H9 (cell line): ENCODE data around the gene METTL1. TPM values are rescaled to one million over a fixed set of nuclear protein-coding genes. Genes with fewer than 3 reads are reported as not detected.

ENCODE experiments used
- DNase-seq: peaks from one replicate; pipeline ENCODE4 v3.0.0-alpha.2; 2017
- H2AFZ ChIP-seq: one replicate; pipeline ENCODE4 v1.6.1; 2013; ENCODE audit warnings: mild to moderate bottlenecking, low read length, control low read depth, moderate library complexity
- H2AK5ac ChIP-seq: 2 replicates; pipeline ENCODE4 v1.6.1; 2013; ENCODE audit warnings: low read length, control low read depth, mixed read lengths; ENCODE audit not compliant: insufficient read length
- H2BK120ac ChIP-seq: one replicate; pipeline ENCODE4 v1.6.1; 2013; ENCODE audit warnings: low read depth, mild to moderate bottlenecking, low read length, control low read depth, inconsistent platforms; ENCODE audit not compliant: poor library complexity, severe bottlenecking
- H2BK12ac ChIP-seq: 2 replicates; pipeline ENCODE4 v1.6.1; 2013; ENCODE audit warnings: low read length, control low read depth, mixed read lengths, low read depth; ENCODE audit not compliant: insufficient read length
- H2BK15ac ChIP-seq: 2 replicates; pipeline ENCODE4 v1.6.1; 2013; ENCODE audit warnings: low read depth, low read length, control low read depth
- H2BK20ac ChIP-seq: one replicate; pipeline ENCODE4 v1.6.1; 2013; ENCODE audit warnings: low read depth, mild to moderate bottlenecking, low read length, control low read depth, inconsistent platforms; ENCODE audit not compliant: poor library complexity, severe bottlenecking
- H2BK5ac ChIP-seq: 2 replicates; pipeline ENCODE4 v1.6.1; 2013; ENCODE audit warnings: low read length, control low read depth, mixed read lengths; ENCODE audit not compliant: insufficient read length
- H3K14ac ChIP-seq: 2 replicates; pipeline ENCODE4 v1.6.1; 2013; ENCODE audit warnings: low read length, control low read depth; ENCODE audit not compliant: insufficient read depth
- H3K18ac ChIP-seq: 2 replicates; pipeline ENCODE4 v1.6.1; 2013; ENCODE audit warnings: low read depth, mild to moderate bottlenecking, mixed read lengths, low read length, control low read depth; ENCODE audit not compliant: insufficient read length
- H3K23ac ChIP-seq: 2 replicates; pipeline ENCODE4 v1.6.1; 2013; ENCODE audit warnings: low read length, control low read depth, mixed read lengths, low read depth; ENCODE audit not compliant: insufficient read length
- H3K23me2 ChIP-seq: 2 replicates; pipeline ENCODE4 v1.6.1; 2013; ENCODE audit warnings: low read depth, mild to moderate bottlenecking, mixed read lengths, low read length, control low read depth; ENCODE audit not compliant: insufficient read length, poor library complexity, severe bottlenecking
- H3K27ac ChIP-seq: 2 replicates; pipeline ENCODE4 v1.5.1; 2013; ENCODE audit warnings: low read length, control low read depth, mixed read lengths, low read depth; ENCODE audit not compliant: insufficient read length
- H3K27me3 ChIP-seq: 2 replicates; pipeline ENCODE4 v1.6.1; 2013; ENCODE audit warnings: low read length, control low read depth, inconsistent platforms; ENCODE audit not compliant: insufficient read depth
- H3K4ac ChIP-seq: 2 replicates; pipeline ENCODE4 v1.6.1; 2013; ENCODE audit warnings: low read depth, mild to moderate bottlenecking, control low read depth, inconsistent platforms, low read length, moderate library complexity
- H3K4me1 ChIP-seq: 2 replicates; pipeline ENCODE4 v1.6.1; 2013; ENCODE audit warnings: low read length, control low read depth, inconsistent platforms; ENCODE audit not compliant: insufficient read depth
- H3K4me2 ChIP-seq: 2 replicates; pipeline ENCODE4 v1.6.1; 2013; ENCODE audit warnings: low read length, control low read depth, mixed read lengths; ENCODE audit not compliant: insufficient read length, insufficient read depth
- H3K56ac ChIP-seq: 2 replicates; pipeline ENCODE4 v1.6.1; 2013; ENCODE audit warnings: low read depth, mild to moderate bottlenecking, mixed read lengths, low read length, control low read depth; ENCODE audit not compliant: insufficient read length
- H3K79me1 ChIP-seq: 2 replicates; pipeline ENCODE4 v1.6.1; 2013; ENCODE audit warnings: low read depth, mild to moderate bottlenecking, moderate library complexity, low read length, control low read depth, inconsistent platforms; ENCODE audit not compliant: insufficient read depth, poor library complexity, severe bottlenecking
- H3K79me2 ChIP-seq: 2 replicates; pipeline ENCODE4 v1.6.1; 2013; ENCODE audit warnings: low read length, control low read depth, inconsistent platforms; ENCODE audit not compliant: insufficient read depth
- H3K9ac ChIP-seq: 2 replicates; pipeline ENCODE4 v1.6.1; 2013; ENCODE audit warnings: low read length, control low read depth, mixed read lengths; ENCODE audit not compliant: insufficient read length; ENCODE audit errors: extremely low read depth
- H3K9me3 ChIP-seq: one replicate; pipeline ENCODE4 v1.6.1; 2013; ENCODE audit warnings: low read depth, low read length, inconsistent platforms; ENCODE audit not compliant: control insufficient read depth
- H3T11ph ChIP-seq: one replicate; pipeline ENCODE4 v1.6.1; 2013; ENCODE audit warnings: mild to moderate bottlenecking, low read length, control low read depth, inconsistent platforms
- H4K20me1 ChIP-seq: one replicate; pipeline ENCODE4 v1.6.1; 2013; ENCODE audit not compliant: control insufficient read depth, insufficient read length, insufficient read depth
- H4K5ac ChIP-seq: 2 replicates; pipeline ENCODE4 v1.6.1; 2013; ENCODE audit warnings: low read depth, mild to moderate bottlenecking, mixed read lengths, low read length, control low read depth; ENCODE audit not compliant: insufficient read length
- H4K8ac ChIP-seq: replicated peaks from 2 replicates; pipeline ENCODE4 v1.6.1; 2013; ENCODE audit warnings: low read length, control low read depth, mixed read lengths, low read depth; ENCODE audit not compliant: insufficient read length
- H4K91ac ChIP-seq: 2 replicates; pipeline ENCODE4 v1.6.1; 2013; ENCODE audit warnings: low read depth, mild to moderate bottlenecking, moderate library complexity, mixed read lengths, low read length, control low read depth; ENCODE audit not compliant: insufficient read length
- H3K27ac Mint-ChIP-seq, 3 experiments: 2 replicates in 2 of 3; 3 replicates in 1 of 3; pipeline ENCODE4 v1.8.0; 2020 to 2021; ENCODE audit warnings: mixed read lengths in 3 of 3, mild to moderate bottlenecking in 1 of 3, moderate library complexity in 1 of 3
- H3K27me3 Mint-ChIP-seq: 2 replicates; pipeline ENCODE4 v1.8.0; 2021; ENCODE audit warnings: low read depth, mild to moderate bottlenecking, moderate library complexity, mixed read lengths
- H3K36me3 Mint-ChIP-seq, 3 experiments: 2 replicates in 2 of 3; 3 replicates in 1 of 3; pipeline ENCODE4 v1.8.0; 2020 to 2021; ENCODE audit warnings: low read depth in 3 of 3, mixed read lengths in 3 of 3; ENCODE audit not compliant: insufficient read depth in 1 of 3
- H3K4me1 Mint-ChIP-seq, 2 experiments: 2 replicates each; pipeline ENCODE4 v1.8.0; 2020; ENCODE audit warnings: mixed read lengths in 2 of 2
- H3K4me3 Mint-ChIP-seq, 2 experiments: 2 replicates in 1 of 2; 3 replicates in 1 of 2; pipeline ENCODE4 v1.8.0; 2020 to 2021; ENCODE audit warnings: mild to moderate bottlenecking in 2 of 2, mixed read lengths in 2 of 2, moderate library complexity in 1 of 2
- H3K9me3 Mint-ChIP-seq, 2 experiments: 2 replicates in 1 of 2; 3 replicates in 1 of 2; pipeline ENCODE4 v1.8.0; 2020; ENCODE audit warnings: mild to moderate bottlenecking in 2 of 2, mixed read lengths in 2 of 2, moderate library complexity in 1 of 2
- CTCF ChIP-seq: fragments of 200-600 bp; sonication (generic); conservative IDR thresholded peaks from 3 replicates; pipeline ENCODE4 v1.8.0; 2021; ENCODE audit warnings: antibody characterized with exemption, mild to moderate bottlenecking
- WGBS: extraction: QIAGEN DNeasy Blood & Tissue Kit; methylation state at CpG from one replicate; pipeline ENCODE4 v1.1.7; 2013; ENCODE audit warnings: missing lambda C conversion rate, low lambda C conversion rate, mixed read lengths; ENCODE audit not compliant: insufficient read length; ENCODE audit errors: extremely low coverage; 5-methylcytosine and 5-hydroxymethylcytosine counted together
- total RNA-seq: library from RNA; stranded (reverse); gene quantifications from 2 replicates; pipeline ENCODE4 v1.2.1, GENCODE V29; 2021

METTL1 gene
- total RNA-seq, 1 experiment from 2014 or later, result 58.4 TPM

- no peak overlapping the region for H3K56ac ChIP-seq
- H3T11ph ChIP-seq, result no peak overlapping the region
- no peak for DNase-seq
- no peak overlapping the region for H4K91ac ChIP-seq
- H3K27me3 ChIP-seq, result no peaks in the 10 kb centered on the region
- no peak overlapping the region for H3K18ac ChIP-seq
- TF ChIP-seq CTCF, result no peak
- no peak overlapping the region for H2BK5ac ChIP-seq
- H2BK120ac ChIP-seq, result no peak overlapping the region
- no peak overlapping the region for H2BK12ac ChIP-seq
- H3K4me1 Mint-ChIP-seq, result peaks cover 2 to 3% of the 10 kb centered on the region in 2 experiments; a peak in 3 of 4 replicates
- H2BK20ac ChIP-seq, result no peak overlapping the region
- H3K79me2 ChIP-seq, result no peaks in the 10 kb centered on the region
- H2AK5ac ChIP-seq, result no peak overlapping the region
- H3K23ac ChIP-seq, result no peak overlapping the region
- no peak overlapping the region for H3K4me2 ChIP-seq
- no peaks in the 10 kb centered on the region for H3K79me1 ChIP-seq
- H3K4me1 ChIP-seq, result no peaks in the 10 kb centered on the region; the same call in 1 of the 2 replicates
- no peaks in the 10 kb centered on the region for H3K27me3 Mint-ChIP-seq
- H3K4me3 Mint-ChIP-seq, result no peak overlapping the region
- WGBS, result no CpG with 5 or more reads among the region's 9 CpGs
- H3K27ac ChIP-seq, result no peak overlapping the region
- H4K20me1 ChIP-seq, result no peaks in the 10 kb centered on the region
- H4K8ac ChIP-seq, result no peak overlapping the region
- H3K4ac ChIP-seq, result no peak overlapping the region
- H3K9ac ChIP-seq, result no peak overlapping the region
- no peak overlapping the region for H2BK15ac ChIP-seq
- no peak overlapping the region for H2AFZ ChIP-seq
- H3K9me3 ChIP-seq, result no peaks in the 10 kb centered on the region
- no peaks in the 10 kb centered on the region for H3K9me3 Mint-ChIP-seq
- H3K23me2 ChIP-seq, result no peaks in the 10 kb centered on the region
- no peak overlapping the region for H3K14ac ChIP-seq
- peaks cover 0 to 11% (median 3%) of the 10 kb centered on the region in 3 experiments; a peak in 3 of 7 replicates for H3K36me3 Mint-ChIP-seq
- no peak overlapping the region for H3K27ac Mint-ChIP-seq
- no peak overlapping the region for H4K5ac ChIP-seq
Measured at GRCh38 chr12:57807285-57807684, 35.4 kb upstream of the METTL1 start.
